GM12878 (cell line): ENCODE data around the gene AMBP. TPM values are rescaled to one million over a fixed set of nuclear protein-coding genes. Genes with fewer than 3 reads are reported as not detected.

Experiments used
- ATAC-seq: fragments of 200-7000 bp; cut with Tn5 transposase; 3 replicates; pipeline ENCODE4 v1.9.1; 2020; ENCODE audit warnings: mild to moderate bottlenecking, moderate library complexity
- BruUV-seq: library from RNA; stranded (reverse); fragments of 400-500 nt; replicated peaks from 2 replicates; lab custom pipeline; 2021; lab: Mats Ljungman, UMichigan
- CTCF ChIA-PET: fragments of 300-600 bp; sonication (Branson Sonifier 250); formaldehyde crosslinking; extraction: SDS; loops from one replicate; lab custom pipeline; 2021; ENCODE audit warnings: inconsistent platforms; lab: Yijun Ruan, JAX
- POLR2A ChIA-PET: fragments of 350-600 bp; formaldehyde crosslinking; extraction: SDS; loops from one replicate; lab custom pipeline; 2021; ENCODE audit warnings: inconsistent platforms; lab: Charles Lee
- RAD21 ChIA-PET: fragments of 300-600 bp; sonication (Branson Sonifier 250); formaldehyde crosslinking; loops from one replicate; lab custom pipeline; 2023; ENCODE audit warnings: antibody characterized with exemption; ENCODE audit not compliant: unreplicated experiment; lab: Charles Lee
- SMC1A ChIA-PET: fragments of 300-600 bp; sonication (Branson Sonifier 250); formaldehyde crosslinking; loops from one replicate; lab custom pipeline; 2023; ENCODE audit not compliant: unreplicated experiment, uncharacterized antibody; lab: Charles Lee
- DNase-seq: peaks from one replicate; pipeline ENCODE4 v3.0.0-alpha.2; 2011; ENCODE audit warnings: low read depth, low spot score
- FAIRE-seq: peaks from 3 replicates; lab custom pipeline; 2011; peaks lifted over from hg19 to GRCh38; lab: Jason Lieb, UNC
- H2AFZ ChIP-seq: 2 replicates; pipeline ENCODE4 v1.6.0; 2011; ENCODE audit warnings: low read depth, low read length, control low read depth; ENCODE audit not compliant: control insufficient read depth
- H3K27ac ChIP-seq: 2 replicates; pipeline ENCODE4 v1.5.1; 2011; ENCODE audit warnings: control low read depth; ENCODE audit not compliant: control insufficient read depth, insufficient read depth
- H3K27me3 ChIP-seq, 2 experiments: replicated peaks in 1 of 2; 2 replicates each; pipeline versions ENCODE4 v1.6.0 to v1.6.1; 2011; ENCODE audit warnings: low read length in 1 of 2; ENCODE audit not compliant: control insufficient read depth in 2 of 2, insufficient read depth in 2 of 2
- H3K36me3 ChIP-seq, 2 experiments: 2 replicates each; pipeline ENCODE4 v1.5.1; 2011; ENCODE audit warnings: low read length in 1 of 2; ENCODE audit not compliant: control insufficient read depth in 2 of 2, insufficient read depth in 2 of 2
- H3K4me1 ChIP-seq: 2 replicates; pipeline ENCODE4 v1.6.1; 2011; ENCODE audit warnings: mild to moderate bottlenecking, low read length, moderate library complexity, mixed read lengths; ENCODE audit not compliant: control insufficient read depth, insufficient read depth
- H3K4me2 ChIP-seq: 2 replicates; pipeline ENCODE4 v1.6.0; 2011; ENCODE audit warnings: control low read depth; ENCODE audit not compliant: control insufficient read depth, insufficient read depth
- H3K4me3 ChIP-seq: fragments of 200-600 bp; sonication (generic); 2 replicates; pipeline ENCODE4 v1.5.1; 2016
- H3K79me2 ChIP-seq: 2 replicates; pipeline ENCODE4 v1.6.0; 2011; ENCODE audit warnings: low read length; ENCODE audit not compliant: control insufficient read depth, insufficient read depth
- H3K9ac ChIP-seq: 2 replicates; pipeline ENCODE4 v1.8.0; 2011; ENCODE audit warnings: low read length, control low read depth, mixed read lengths; ENCODE audit not compliant: control insufficient read depth, insufficient read depth
- H3K9me3 ChIP-seq: replicated peaks from 3 replicates; pipeline ENCODE4 v1.5.1; 2011; ENCODE audit warnings: mild to moderate bottlenecking, low read length; ENCODE audit not compliant: control insufficient read depth, insufficient read depth
- H4K20me1 ChIP-seq: 2 replicates; pipeline ENCODE4 v1.6.0; 2011; ENCODE audit not compliant: control insufficient read depth, insufficient read depth
- ATF7 ChIP-seq: fragments of 450-650 bp; IDR thresholded peaks from 2 replicates; pipeline ENCODE4 v1.6.1; 2016; ENCODE audit warnings: low read depth, mild to moderate bottlenecking
- BHLHE40 ChIP-seq, 2 experiments: fragments of 450-650 bp in 1 of 2; IDR thresholded peaks; 2 replicates each; pipeline ENCODE4 v1.6.1; 2011 to 2017; ENCODE audit warnings: low read depth in 2 of 2, borderline replicate concordance in 1 of 2, improper control_type of control experiment in 1 of 2, low read length in 1 of 2, mild to moderate bottlenecking in 1 of 2
- BMI1 ChIP-seq: fragments of 450-650 bp; IDR thresholded peaks from 2 replicates; pipeline ENCODE4 v1.6.1; 2016; ENCODE audit warnings: mild to moderate bottlenecking, moderate library complexity, borderline replicate concordance
- CHD2 ChIP-seq: IDR thresholded peaks from 2 replicates; pipeline ENCODE4 v1.6.1; 2011; ENCODE audit warnings: low read depth, low read length, improper control_type of control experiment, borderline replicate concordance
- CREB1 ChIP-seq: IDR thresholded peaks from 2 replicates; pipeline ENCODE4 v1.6.1; 2012; ENCODE audit warnings: low read depth, mild to moderate bottlenecking, inconsistent platforms
- DPF2 ChIP-seq: fragments of 450-650 bp; IDR thresholded peaks from 2 replicates; pipeline ENCODE4 v1.6.1; 2017; ENCODE audit warnings: mild to moderate bottlenecking
- GABPA ChIP-seq: IDR thresholded peaks from 2 replicates; pipeline ENCODE4 v1.6.1; 2014; ENCODE audit warnings: antibody characterized with exemption, low read depth, mild to moderate bottlenecking, inconsistent platforms
- KLF5 ChIP-seq: fragments of 450-650 bp; IDR thresholded peaks from 2 replicates; pipeline ENCODE4 v1.6.1; 2014; ENCODE audit warnings: mild to moderate bottlenecking; ENCODE audit not compliant: partially characterized antibody
- MEF2A ChIP-seq: IDR thresholded peaks from 2 replicates; pipeline ENCODE4 v1.6.1; 2011; ENCODE audit warnings: low read depth, mild to moderate bottlenecking, low read length, moderate library complexity; ENCODE audit not compliant: insufficient read depth
- MLLT1 ChIP-seq: fragments of 450-650 bp; IDR thresholded peaks from 2 replicates; pipeline ENCODE4 v1.6.1; 2016; ENCODE audit warnings: mild to moderate bottlenecking
- NBN ChIP-seq: fragments of 450-650 bp; IDR thresholded peaks from 2 replicates; pipeline ENCODE4 v1.6.1; 2016
- NR2F1 ChIP-seq: fragments of 450-650 bp; conservative IDR thresholded peaks from 2 replicates; pipeline ENCODE4 v1.6.1; 2017; ENCODE audit warnings: mild to moderate bottlenecking
- POLR2AphosphoS5 ChIP-seq: IDR thresholded peaks from 2 replicates; pipeline ENCODE4 v1.6.1; 2011; ENCODE audit warnings: mild to moderate bottlenecking, low read length, inconsistent platforms
- RBBP5 ChIP-seq: fragments of 200-600 bp; sonication (generic); conservative IDR thresholded peaks from 2 replicates; pipeline ENCODE4 v1.6.1; 2016
- SKIL ChIP-seq: fragments of 450-650 bp; IDR thresholded peaks from 2 replicates; pipeline ENCODE4 v1.6.1; 2017; ENCODE audit warnings: mild to moderate bottlenecking, low read depth, inconsistent platforms; ENCODE audit not compliant: poor library complexity, severe bottlenecking
- TAF1 ChIP-seq: IDR thresholded peaks from 2 replicates; pipeline ENCODE4 v1.6.1; 2011; ENCODE audit warnings: mild to moderate bottlenecking, low read depth, low read length, borderline replicate concordance
- ZBTB40 ChIP-seq: fragments of 450-650 bp; IDR thresholded peaks from 2 replicates; pipeline ENCODE4 v1.6.1; 2016; ENCODE audit warnings: mild to moderate bottlenecking, moderate library complexity, borderline replicate concordance
- ZNF207 ChIP-seq: fragments of 450-650 bp; IDR thresholded peaks from 2 replicates; pipeline ENCODE4 v1.6.1; 2014; ENCODE audit warnings: antibody characterized with exemption, mild to moderate bottlenecking, borderline replicate concordance
- ZNF384 ChIP-seq: IDR thresholded peaks from 2 replicates; pipeline ENCODE4 v1.6.1; 2012; ENCODE audit warnings: low read depth, mild to moderate bottlenecking, low read length, improper control_type of control experiment, borderline replicate concordance
- ZNF622 ChIP-seq: fragments of 450-650 bp; IDR thresholded peaks from 2 replicates; pipeline ENCODE4 v1.6.1; 2017; ENCODE audit warnings: mild to moderate bottlenecking, inconsistent platforms
- WGBS: methylation state at CpG from one replicate; pipeline ENCODE4 v1.1.6; 2016; ENCODE audit warnings: low lambda C conversion rate; ENCODE audit not compliant: insufficient replicate concordance, insufficient coverage; ENCODE audit errors: missing lambda C conversion rate; 5-methylcytosine and 5-hydroxymethylcytosine counted together
- in situ Hi-C: fragments of 300-500 bp; cut with MboI; formaldehyde crosslinking; loops from 9 replicates; pipeline ENCODE4 v1.14.3; 2018; ENCODE audit warnings: mixed read lengths
- intact Hi-C: fragments of 100-400 bp; cut with micrococcal nuclease; formaldehyde crosslinking; loops from one replicate; pipeline ENCODE4 v1.14.2; 2022; ENCODE audit not compliant: unreplicated experiment
- polyA plus RNA-seq, 11 experiments: library from polyadenylated mRNA; depleted of rRNA in 4 of 11; unstranded in 6 of 11; stranded (reverse) in 5 of 11; fragments of >200 nt; fragmentation: Nextera tagmentation in 4 of 11; fragmentation: Illumina TruSeq in 1 of 11; extraction: Ambion mirVana in 4 of 11; extraction: Trizol in 1 of 11; gene quantifications; 1 replicate in 1 of 11; 2 replicates in 10 of 11; pipeline versions ENCODE4 v1.2.1 to v1.2.3, GENCODE V29; 2011 to 2016; ENCODE audit warnings: inconsistent platforms in 2 of 11, missing spikeins in 2 of 11, low read depth in 1 of 11
- total RNA-seq, 4 experiments: library from RNA; depleted of rRNA in 3 of 4; stranded (reverse); fragments of >200 nt in 3 of 4; fragmentation: Illumina TruSeq in 1 of 4; extraction: Trizol in 1 of 4; gene quantifications; 2 replicates each; pipeline versions ENCODE4 v1.2.1 to v1.2.3, GENCODE V29; 2013 to 2021

Gene AMBP
- total and polyA plus RNA-seq, 10 of the 15 experiments (the other 5 are each of a cell fraction or from before 2014, with no cell fraction given), result 0.11 to 2.3 (median 0.18) TPM; not detected in 7

- Histone ChIP-seq H3K9ac (no peak overlapping the region), H3K27ac (no peak overlapping the region), H2AFZ (no peak overlapping the region), H3K4me1 (no peaks in the 10 kb centered on the region), H3K4me3 (no peak overlapping the region), H3K79me2 (no peaks in the 10 kb centered on the region), H3K36me3 (no peaks in the 10 kb centered on the region), H4K20me1 (no peaks in the 10 kb centered on the region), H3K27me3 (peaks cover 0 to 4% of the 10 kb centered on the region in 2 experiments; a peak in 1 of 4 replicates), H3K9me3 (no peaks in the 10 kb centered on the region), H3K4me2 (no peak overlapping the region)
- no peak for ATAC-seq
- no TSS peak for BruUV-seq
- ChIA-PET POLR2A (no interaction called here), CTCF (no interaction called here), RAD21 (no interaction called here), SMC1A (no interaction called here)
- intact Hi-C loops (no loop called here), in situ Hi-C loops (no loop called here)
- no peak for DNase-seq
- 37% methylated on average over 6 of the region's 6 CpGs for WGBS
- TF ChIP-seq KLF5, result no peak
- TF ChIP-seq ZBTB40, result no peak
- no peak for TF ChIP-seq ATF7
- TF ChIP-seq SKIL, result no peak
- TF ChIP-seq CHD2, result no peak
- no peak for TF ChIP-seq BMI1
- TF ChIP-seq NBN, result no peak
- no peak for TF ChIP-seq ZNF622
- no peak for TF ChIP-seq TAF1
- no peak for TF ChIP-seq GABPA
- no peak for TF ChIP-seq RBBP5
- no peak for TF ChIP-seq CREB1
- no peak for TF ChIP-seq MLLT1
- no peak for TF ChIP-seq ZNF384
- TF ChIP-seq BHLHE40 (IDR thresholded peaks at IDR 0.05; ENCODE audit: borderline replicate concordance in 1 of 2, low read depth in 2 of 2, low read length in 1 of 2), result no peak
- TF ChIP-seq DPF2, result no peak
- no peak for TF ChIP-seq NR2F1
- TF ChIP-seq MEF2A, result no peak
- no peak for TF ChIP-seq POLR2AphosphoS5
- TF ChIP-seq ZNF207, result no peak
- no peak for FAIRE-seq
These were observed 27.5 kb downstream of the AMBP start for GRCh38 chr9:114050646-114051045.
